H9 (cell line): Measurements from ENCODE around the gene HGF. TPM values are rescaled to one million over a fixed set of nuclear protein-coding genes. Genes with fewer than 3 reads are reported as not detected.

Source experiments
- DNase-seq: peaks from one replicate; pipeline ENCODE4 v3.0.0-alpha.2; 2017
- H2AFZ ChIP-seq: one replicate; pipeline ENCODE4 v1.6.1; 2013; ENCODE audit warnings: mild to moderate bottlenecking, low read length, control low read depth, moderate library complexity
- H2AK5ac ChIP-seq: 2 replicates; pipeline ENCODE4 v1.6.1; 2013; ENCODE audit warnings: low read length, control low read depth, mixed read lengths; ENCODE audit not compliant: insufficient read length
- H2BK120ac ChIP-seq: one replicate; pipeline ENCODE4 v1.6.1; 2013; ENCODE audit warnings: low read depth, mild to moderate bottlenecking, low read length, control low read depth, inconsistent platforms; ENCODE audit not compliant: poor library complexity, severe bottlenecking
- H2BK12ac ChIP-seq: 2 replicates; pipeline ENCODE4 v1.6.1; 2013; ENCODE audit warnings: low read length, control low read depth, mixed read lengths, low read depth; ENCODE audit not compliant: insufficient read length
- H2BK15ac ChIP-seq: 2 replicates; pipeline ENCODE4 v1.6.1; 2013; ENCODE audit warnings: low read depth, low read length, control low read depth
- H2BK20ac ChIP-seq: one replicate; pipeline ENCODE4 v1.6.1; 2013; ENCODE audit warnings: low read depth, mild to moderate bottlenecking, low read length, control low read depth, inconsistent platforms; ENCODE audit not compliant: poor library complexity, severe bottlenecking
- H2BK5ac ChIP-seq: 2 replicates; pipeline ENCODE4 v1.6.1; 2013; ENCODE audit warnings: low read length, control low read depth, mixed read lengths; ENCODE audit not compliant: insufficient read length
- H3K14ac ChIP-seq: 2 replicates; pipeline ENCODE4 v1.6.1; 2013; ENCODE audit warnings: low read length, control low read depth; ENCODE audit not compliant: insufficient read depth
- H3K18ac ChIP-seq: 2 replicates; pipeline ENCODE4 v1.6.1; 2013; ENCODE audit warnings: low read depth, mild to moderate bottlenecking, mixed read lengths, low read length, control low read depth; ENCODE audit not compliant: insufficient read length
- H3K23ac ChIP-seq: 2 replicates; pipeline ENCODE4 v1.6.1; 2013; ENCODE audit warnings: low read length, control low read depth, mixed read lengths, low read depth; ENCODE audit not compliant: insufficient read length
- H3K23me2 ChIP-seq: 2 replicates; pipeline ENCODE4 v1.6.1; 2013; ENCODE audit warnings: low read depth, mild to moderate bottlenecking, mixed read lengths, low read length, control low read depth; ENCODE audit not compliant: insufficient read length, poor library complexity, severe bottlenecking
- H3K27ac ChIP-seq: 2 replicates; pipeline ENCODE4 v1.5.1; 2013; ENCODE audit warnings: low read length, control low read depth, mixed read lengths, low read depth; ENCODE audit not compliant: insufficient read length
- H3K27me3 ChIP-seq: 2 replicates; pipeline ENCODE4 v1.6.1; 2013; ENCODE audit warnings: low read length, control low read depth, inconsistent platforms; ENCODE audit not compliant: insufficient read depth
- H3K4ac ChIP-seq: 2 replicates; pipeline ENCODE4 v1.6.1; 2013; ENCODE audit warnings: low read depth, mild to moderate bottlenecking, control low read depth, inconsistent platforms, low read length, moderate library complexity
- H3K4me1 ChIP-seq: 2 replicates; pipeline ENCODE4 v1.6.1; 2013; ENCODE audit warnings: low read length, control low read depth, inconsistent platforms; ENCODE audit not compliant: insufficient read depth
- H3K4me2 ChIP-seq: 2 replicates; pipeline ENCODE4 v1.6.1; 2013; ENCODE audit warnings: low read length, control low read depth, mixed read lengths; ENCODE audit not compliant: insufficient read length, insufficient read depth
- H3K56ac ChIP-seq: 2 replicates; pipeline ENCODE4 v1.6.1; 2013; ENCODE audit warnings: low read depth, mild to moderate bottlenecking, mixed read lengths, low read length, control low read depth; ENCODE audit not compliant: insufficient read length
- H3K79me1 ChIP-seq: 2 replicates; pipeline ENCODE4 v1.6.1; 2013; ENCODE audit warnings: low read depth, mild to moderate bottlenecking, moderate library complexity, low read length, control low read depth, inconsistent platforms; ENCODE audit not compliant: insufficient read depth, poor library complexity, severe bottlenecking
- H3K79me2 ChIP-seq: 2 replicates; pipeline ENCODE4 v1.6.1; 2013; ENCODE audit warnings: low read length, control low read depth, inconsistent platforms; ENCODE audit not compliant: insufficient read depth
- H3K9ac ChIP-seq: 2 replicates; pipeline ENCODE4 v1.6.1; 2013; ENCODE audit warnings: low read length, control low read depth, mixed read lengths; ENCODE audit not compliant: insufficient read length; ENCODE audit errors: extremely low read depth
- H3K9me3 ChIP-seq: one replicate; pipeline ENCODE4 v1.6.1; 2013; ENCODE audit warnings: low read depth, low read length, inconsistent platforms; ENCODE audit not compliant: control insufficient read depth
- H3T11ph ChIP-seq: one replicate; pipeline ENCODE4 v1.6.1; 2013; ENCODE audit warnings: mild to moderate bottlenecking, low read length, control low read depth, inconsistent platforms
- H4K20me1 ChIP-seq: one replicate; pipeline ENCODE4 v1.6.1; 2013; ENCODE audit not compliant: control insufficient read depth, insufficient read length, insufficient read depth
- H4K5ac ChIP-seq: 2 replicates; pipeline ENCODE4 v1.6.1; 2013; ENCODE audit warnings: low read depth, mild to moderate bottlenecking, mixed read lengths, low read length, control low read depth; ENCODE audit not compliant: insufficient read length
- H4K8ac ChIP-seq: replicated peaks from 2 replicates; pipeline ENCODE4 v1.6.1; 2013; ENCODE audit warnings: low read length, control low read depth, mixed read lengths, low read depth; ENCODE audit not compliant: insufficient read length
- H4K91ac ChIP-seq: 2 replicates; pipeline ENCODE4 v1.6.1; 2013; ENCODE audit warnings: low read depth, mild to moderate bottlenecking, moderate library complexity, mixed read lengths, low read length, control low read depth; ENCODE audit not compliant: insufficient read length
- H3K27ac Mint-ChIP-seq, 3 experiments: 2 replicates in 2 of 3; 3 replicates in 1 of 3; pipeline ENCODE4 v1.8.0; 2020 to 2021; ENCODE audit warnings: mixed read lengths in 3 of 3, mild to moderate bottlenecking in 1 of 3, moderate library complexity in 1 of 3
- H3K27me3 Mint-ChIP-seq: 2 replicates; pipeline ENCODE4 v1.8.0; 2021; ENCODE audit warnings: low read depth, mild to moderate bottlenecking, moderate library complexity, mixed read lengths
- H3K36me3 Mint-ChIP-seq, 3 experiments: 2 replicates in 2 of 3; 3 replicates in 1 of 3; pipeline ENCODE4 v1.8.0; 2020 to 2021; ENCODE audit warnings: low read depth in 3 of 3, mixed read lengths in 3 of 3; ENCODE audit not compliant: insufficient read depth in 1 of 3
- H3K4me1 Mint-ChIP-seq, 2 experiments: 2 replicates each; pipeline ENCODE4 v1.8.0; 2020; ENCODE audit warnings: mixed read lengths in 2 of 2
- H3K4me3 Mint-ChIP-seq, 2 experiments: 2 replicates in 1 of 2; 3 replicates in 1 of 2; pipeline ENCODE4 v1.8.0; 2020 to 2021; ENCODE audit warnings: mild to moderate bottlenecking in 2 of 2, mixed read lengths in 2 of 2, moderate library complexity in 1 of 2
- H3K9me3 Mint-ChIP-seq, 2 experiments: 2 replicates in 1 of 2; 3 replicates in 1 of 2; pipeline ENCODE4 v1.8.0; 2020; ENCODE audit warnings: mild to moderate bottlenecking in 2 of 2, mixed read lengths in 2 of 2, moderate library complexity in 1 of 2
- CTCF ChIP-seq: fragments of 200-600 bp; sonication (generic); conservative IDR thresholded peaks from 3 replicates; pipeline ENCODE4 v1.8.0; 2021; ENCODE audit warnings: antibody characterized with exemption, mild to moderate bottlenecking
- WGBS: extraction: QIAGEN DNeasy Blood & Tissue Kit; methylation state at CpG from one replicate; pipeline ENCODE4 v1.1.7; 2013; ENCODE audit warnings: missing lambda C conversion rate, low lambda C conversion rate, mixed read lengths; ENCODE audit not compliant: insufficient read length; ENCODE audit errors: extremely low coverage; 5-methylcytosine and 5-hydroxymethylcytosine counted together
- total RNA-seq: library from RNA; stranded (reverse); gene quantifications from 2 replicates; pipeline ENCODE4 v1.2.1, GENCODE V29; 2021

Gene HGF
- total RNA-seq, 1 experiment from 2014 or later: 0.15 TPM

DNA sequence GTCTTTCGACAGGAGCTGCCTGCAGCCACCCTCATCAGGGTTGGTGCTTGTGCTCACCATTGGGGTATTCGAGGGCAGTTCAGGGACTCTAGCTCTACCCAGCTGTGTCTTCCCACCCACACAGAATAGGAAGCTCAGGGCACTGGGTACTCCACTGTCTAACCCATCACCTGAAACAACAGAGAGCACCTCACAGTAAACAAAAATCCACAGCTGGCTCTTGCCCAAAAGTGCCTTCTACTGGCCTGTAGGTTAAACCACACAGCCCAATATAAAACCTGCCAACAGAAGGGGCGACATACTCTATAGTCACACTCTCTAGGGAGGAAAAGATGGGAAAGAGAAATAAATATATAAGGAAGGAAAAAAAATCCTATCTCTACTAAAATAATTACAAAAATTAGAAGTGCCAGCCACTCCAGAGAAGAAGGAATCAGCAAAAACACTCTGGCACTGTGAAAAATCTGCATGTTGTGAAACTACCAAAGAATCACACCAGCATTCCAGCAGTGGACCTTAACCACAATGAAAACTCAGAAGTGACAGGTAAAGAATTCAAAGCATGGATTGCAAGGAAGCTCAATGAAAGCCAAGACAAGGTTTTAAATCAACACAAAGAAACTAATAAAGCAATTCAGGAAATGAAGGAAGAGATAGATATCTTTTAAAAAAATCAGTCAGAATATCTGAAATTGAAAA lies 110.0 kb downstream of the HGF start:
- Histone ChIP-seq H4K8ac (no peak overlapping the region), H3K56ac (no peak overlapping the region), H2BK20ac (no peak overlapping the region), H3K9me3 (no peaks in the 10 kb centered on the region), H3K79me1 (no peaks in the 10 kb centered on the region), H2AFZ (no peak overlapping the region), H3K79me2 (no peaks in the 10 kb centered on the region), H3K27ac (no peak overlapping the region), H4K91ac (no peak overlapping the region), H2BK15ac (no peak overlapping the region), H3K14ac (no peak overlapping the region), H3K4me2 (no peak overlapping the region), H3K4ac (no peak overlapping the region), H3K18ac (no peak overlapping the region), H2BK12ac (no peak overlapping the region), H2BK120ac (no peak overlapping the region), H2AK5ac (no peak overlapping the region), H4K20me1 (no peaks in the 10 kb centered on the region), H3K23ac (no peak overlapping the region), H2BK5ac (no peak overlapping the region), H3K23me2 (no peaks in the 10 kb centered on the region), H3K9ac (no peak overlapping the region), H3K4me1 (no peaks in the 10 kb centered on the region), H4K5ac (no peak overlapping the region), H3K27me3 (no peaks in the 10 kb centered on the region), H3T11ph (no peak overlapping the region)
- no peak overlapping the region for H3K4me3 Mint-ChIP-seq
- no peaks in the 10 kb centered on the region for H3K9me3 Mint-ChIP-seq
- no peak for TF ChIP-seq CTCF
- H3K27ac Mint-ChIP-seq: peak overlapping the region in 2 of 3 experiments; percentile 2 to 14; a peak in 3 of 7 replicates
- no peak for DNase-seq
- H3K4me1 Mint-ChIP-seq: peaks cover 32 to 37% of the 10 kb centered on the region in 2 experiments
- no peaks in the 10 kb centered on the region for H3K27me3 Mint-ChIP-seq
- H3K36me3 Mint-ChIP-seq: no peaks in the 10 kb centered on the region; a peak in 2 of 7 replicates
- no CpG with 5 or more reads among the region's 3 CpGs for WGBS
